ENCODE data around the gene SET.
A peak's percentile ranks its signal among the peaks of the same experiment; 100 is the strongest.
"Not testable (repeated sequence)": the region's sequence is repeated elsewhere in the genome, so short reads cannot be mapped to it uniquely, and the experiment has no call there.

The SET gene

DNA sequence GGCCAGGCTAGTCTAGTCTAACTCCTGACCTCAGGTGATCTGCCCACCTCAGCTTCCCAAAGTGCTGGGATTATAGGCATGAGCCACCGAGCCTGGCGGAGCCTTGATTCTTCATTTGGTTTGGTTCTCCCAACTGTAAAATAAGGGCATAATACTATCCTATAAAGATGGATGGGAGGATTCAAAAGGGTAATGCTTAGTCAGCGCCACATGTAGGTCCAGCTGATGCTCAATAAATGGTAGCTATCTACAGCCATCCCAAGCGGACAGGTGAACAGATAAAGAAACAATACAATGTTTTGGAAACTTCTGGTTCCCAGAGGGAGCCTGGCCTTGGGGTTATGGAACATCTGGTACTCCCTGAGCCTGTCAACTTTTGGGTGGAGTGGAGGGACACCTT is 13.6 kb upstream of the SET start:
- H3K9me3 ChIP-seq (ENCODE audit: control insufficient read depth, insufficient read depth, low read length): no peaks in the 10 kb centered on the region
- H3K9ac ChIP-seq (ENCODE audit: low read depth, low read length): no peak overlapping the region
- no peaks in the 10 kb centered on the region for H3K4me1 ChIP-seq (ENCODE audit: insufficient read depth, low read length)
- H3K36me3 ChIP-seq (ENCODE audit: insufficient read depth, low read length): no peaks in the 10 kb centered on the region

DNA sequence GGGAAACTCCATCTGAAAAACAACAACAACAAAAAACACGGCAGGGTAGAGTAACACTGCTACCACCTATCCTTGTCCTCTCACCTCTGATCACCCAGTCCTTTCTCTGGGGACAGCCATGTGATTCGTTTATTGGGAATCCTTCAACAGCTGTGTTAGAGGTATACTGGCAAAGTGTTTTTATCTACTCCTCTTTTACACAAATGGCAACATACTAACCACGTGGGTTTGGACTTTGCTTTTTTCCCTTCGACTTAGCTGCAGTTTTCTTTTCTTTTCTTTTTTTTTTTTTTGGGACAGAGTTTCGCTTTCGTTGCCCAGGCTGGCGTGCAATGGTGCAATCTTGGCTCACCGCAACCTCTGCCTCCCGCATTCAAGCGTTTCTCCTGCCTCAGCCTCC is 11.2 kb upstream of the SET start:
- Histone ChIP-seq H3K36me3 (ENCODE audit: insufficient read depth, low read length) (no peaks in the 10 kb centered on the region; the same call in 1 of the 2 replicates), H3K4me1 (ENCODE audit: insufficient read depth, low read length) (no peaks in the 10 kb centered on the region), H3K9ac (ENCODE audit: low read depth, low read length) (no peak overlapping the region), H3K9me3 (ENCODE audit: control insufficient read depth, insufficient read depth, low read length) (no peaks in the 10 kb centered on the region)

DNA sequence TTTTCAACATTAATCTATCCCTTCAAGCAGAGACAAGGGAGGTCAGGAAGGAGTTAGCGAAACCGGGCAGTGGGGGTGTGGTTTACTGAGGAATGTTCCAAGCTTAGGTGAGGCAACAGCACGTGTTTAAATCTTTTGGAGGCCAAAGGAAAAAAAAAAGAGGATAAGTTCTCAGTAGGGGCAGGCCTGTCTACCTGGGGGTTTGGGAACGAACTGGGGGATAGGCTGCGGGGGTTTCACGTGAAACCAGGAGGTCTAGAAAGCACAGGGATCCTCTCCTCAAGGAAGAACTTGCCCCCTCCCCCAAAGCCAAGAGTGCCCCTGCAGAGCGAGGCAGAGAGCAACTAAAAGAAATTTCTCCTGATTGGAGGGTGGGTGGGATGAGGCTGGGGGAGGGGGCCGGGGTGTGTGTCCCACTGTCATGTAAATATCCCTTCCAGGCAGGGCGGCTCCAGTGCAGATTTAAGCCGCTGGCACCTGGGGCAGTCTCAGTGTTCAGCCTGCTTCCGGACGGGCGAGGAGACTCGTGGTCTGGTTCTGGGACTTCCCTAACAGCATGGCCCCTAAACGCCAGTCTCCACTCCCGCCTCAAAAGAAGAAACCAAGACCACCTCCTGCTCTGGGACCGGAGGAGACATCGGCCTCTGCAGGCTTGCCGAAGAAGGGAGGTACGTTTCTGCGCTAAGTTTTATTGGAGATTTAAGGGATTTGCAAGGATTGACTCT is 5.5 kb upstream of the SET start:
- Histone ChIP-seq H3K36me3 (ENCODE audit: insufficient read depth, low read length) (no peaks in the 10 kb centered on the region; the same call in 1 of the 2 replicates), H3K9ac (ENCODE audit: low read depth, low read length) (peak overlapping the region; percentile 67), H3K4me1 (ENCODE audit: insufficient read depth, low read length) (peaks cover 4% of the 10 kb centered on the region; the same call in 1 of the 2 replicates), H3K9me3 (ENCODE audit: control insufficient read depth, insufficient read depth, low read length) (no peaks in the 10 kb centered on the region)

DNA sequence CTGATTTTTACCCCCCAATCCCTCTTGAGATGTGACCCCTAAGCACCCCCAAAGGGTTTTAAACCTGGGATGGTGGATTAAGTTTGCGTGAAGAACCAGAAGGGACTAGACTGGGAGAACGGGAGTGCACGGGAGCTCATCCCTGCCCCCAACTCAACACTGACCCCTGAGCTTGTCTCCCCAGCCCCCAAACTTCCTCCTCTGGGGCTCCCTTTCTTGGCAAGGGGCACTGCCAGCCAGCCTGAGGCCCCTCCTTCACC is 5.0 kb upstream of the SET start:
- Histone ChIP-seq H3K4me1 (ENCODE audit: insufficient read depth, low read length) (peaks cover 4% of the 10 kb centered on the region; the same call in 1 of the 2 replicates), H3K9ac (ENCODE audit: low read depth, low read length) (peak overlapping the region; percentile 67), H3K36me3 (ENCODE audit: insufficient read depth, low read length) (no peaks in the 10 kb centered on the region; the same call in 1 of the 2 replicates), H3K9me3 (ENCODE audit: control insufficient read depth, insufficient read depth, low read length) (no peaks in the 10 kb centered on the region)

DNA sequence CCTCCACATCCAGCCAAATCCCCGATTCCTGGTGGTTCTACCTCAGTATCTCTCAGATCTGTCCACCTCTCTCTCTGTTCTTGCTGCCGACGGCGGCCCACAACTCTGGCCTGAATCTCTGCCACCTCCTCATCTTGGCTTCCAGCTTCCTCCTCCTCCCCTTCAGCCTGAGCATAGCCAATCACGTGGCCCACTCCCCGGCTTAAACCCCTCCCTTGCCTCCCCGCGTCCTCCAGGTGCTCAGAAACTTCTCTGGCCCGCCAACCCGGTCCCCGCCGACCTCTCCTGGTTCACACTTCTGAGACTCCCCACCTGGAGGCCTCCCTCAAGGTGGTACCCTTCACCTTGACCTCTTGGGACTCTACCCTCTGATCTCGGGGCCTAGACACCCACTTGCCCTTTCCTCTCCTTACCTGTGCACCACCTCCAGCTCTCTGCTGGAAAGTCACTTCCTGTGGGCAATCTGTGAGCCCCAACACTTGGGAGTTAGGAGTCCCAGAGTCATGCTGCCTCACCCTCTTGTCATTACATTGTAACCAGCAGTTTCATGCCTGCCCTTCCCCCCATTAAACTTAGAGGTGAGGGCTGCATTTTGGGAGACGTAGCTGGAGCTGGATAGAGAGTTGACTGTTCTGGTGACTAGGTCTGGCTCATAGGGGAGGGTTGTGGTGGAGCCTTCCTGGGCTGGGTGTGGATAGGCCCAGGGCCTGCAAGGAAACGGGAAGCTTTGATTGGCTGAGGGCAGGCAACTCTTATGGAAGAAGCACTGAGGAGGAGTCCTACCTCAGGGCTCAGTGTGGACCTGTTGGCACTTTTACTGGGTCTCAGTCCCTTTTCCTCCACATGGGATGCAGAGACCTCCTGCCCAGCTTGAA is 4.5 kb upstream of the SET start:
- no peaks in the 10 kb centered on the region for H3K9me3 ChIP-seq (ENCODE audit: control insufficient read depth, insufficient read depth, low read length)
- peak overlapping the region; percentile 67 for H3K9ac ChIP-seq (ENCODE audit: low read depth, low read length)
- H3K36me3 ChIP-seq (ENCODE audit: insufficient read depth, low read length): no peaks in the 10 kb centered on the region; the same call in 1 of the 2 replicates
- H3K4me1 ChIP-seq (ENCODE audit: insufficient read depth, low read length): peaks cover 4% of the 10 kb centered on the region; the same call in 1 of the 2 replicates

DNA sequence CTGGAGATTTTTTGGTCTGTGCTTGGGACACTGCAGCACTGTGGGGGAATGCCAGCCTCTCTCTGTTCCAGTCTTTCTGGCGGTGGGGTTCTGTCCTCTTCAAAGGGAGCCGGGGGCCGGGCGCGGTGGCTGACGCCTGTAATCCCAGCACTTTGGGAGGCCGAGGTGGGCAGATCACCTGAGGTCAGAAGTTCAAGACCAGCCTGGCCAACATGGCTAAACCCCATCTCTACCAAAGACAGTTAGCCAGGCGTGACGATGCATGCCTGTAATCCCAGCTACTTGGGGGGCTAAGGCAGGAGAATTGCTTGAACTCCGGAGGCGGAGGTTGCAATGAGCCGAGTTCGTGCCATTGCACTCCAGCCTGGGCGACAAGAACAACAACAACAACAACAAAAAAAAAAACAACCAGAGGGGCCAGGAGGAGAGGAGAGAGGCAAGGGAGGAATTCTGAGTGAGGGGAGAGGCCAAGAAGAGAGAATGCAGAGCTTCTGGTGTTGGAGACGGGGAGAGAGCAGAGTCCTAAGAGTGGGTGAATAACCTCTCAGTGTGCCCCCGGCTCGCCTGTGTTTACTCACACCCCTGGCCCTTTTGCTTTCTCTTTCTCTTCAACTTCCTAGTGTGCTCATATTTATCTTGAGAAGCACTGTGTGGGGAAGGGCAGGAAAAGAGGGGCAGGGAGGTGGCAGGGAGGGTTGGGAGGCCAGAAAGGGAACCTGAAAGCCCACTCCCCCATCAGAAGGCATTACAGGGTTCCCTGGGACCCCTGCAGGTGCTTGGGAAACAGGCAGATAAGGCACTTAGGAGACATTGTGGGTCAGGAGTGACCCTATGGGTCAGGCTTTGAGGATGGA is 3.2 kb upstream of the SET start:
- no peaks in the 10 kb centered on the region; the same call in 1 of the 2 replicates for H3K36me3 ChIP-seq (ENCODE audit: insufficient read depth, low read length)
- peaks cover 4% of the 10 kb centered on the region; the same call in 1 of the 2 replicates for H3K4me1 ChIP-seq (ENCODE audit: insufficient read depth, low read length)
- no peaks in the 10 kb centered on the region for H3K9me3 ChIP-seq (ENCODE audit: control insufficient read depth, insufficient read depth, low read length)
- H3K9ac ChIP-seq (ENCODE audit: low read depth, low read length): peak overlapping the region; percentile 17; the same call in 1 of the 2 replicates

DNA sequence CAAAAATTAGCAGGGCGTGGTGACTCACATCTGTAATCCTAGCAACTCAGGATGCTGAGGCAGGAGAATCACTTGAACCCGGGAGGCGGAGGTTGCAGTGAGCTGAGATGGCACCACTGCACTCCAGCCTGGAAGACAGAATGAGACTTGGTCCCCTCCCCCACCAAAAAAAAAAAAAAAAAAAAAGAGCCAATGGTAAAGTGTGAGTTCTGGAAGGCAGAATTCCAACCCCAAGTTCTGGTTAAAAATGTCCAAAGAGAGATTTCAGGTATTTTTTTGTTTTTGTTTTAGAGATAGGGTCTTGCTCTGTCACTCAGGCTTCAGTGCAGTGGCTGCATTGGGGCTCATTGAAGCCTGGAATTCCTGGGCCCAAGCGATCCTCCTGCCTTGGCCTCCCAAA is 1.6 kb upstream of the SET start:
- H3K4me1 ChIP-seq (ENCODE audit: insufficient read depth, low read length): peaks cover 8% of the 10 kb centered on the region; the same call in 1 of the 2 replicates
- no peaks in the 10 kb centered on the region for H3K9me3 ChIP-seq (ENCODE audit: control insufficient read depth, insufficient read depth, low read length)
- H3K36me3 ChIP-seq (ENCODE audit: insufficient read depth, low read length): peaks cover 8% of the 10 kb centered on the region
- no peak overlapping the region for H3K9ac ChIP-seq (ENCODE audit: low read depth, low read length)

DNA sequence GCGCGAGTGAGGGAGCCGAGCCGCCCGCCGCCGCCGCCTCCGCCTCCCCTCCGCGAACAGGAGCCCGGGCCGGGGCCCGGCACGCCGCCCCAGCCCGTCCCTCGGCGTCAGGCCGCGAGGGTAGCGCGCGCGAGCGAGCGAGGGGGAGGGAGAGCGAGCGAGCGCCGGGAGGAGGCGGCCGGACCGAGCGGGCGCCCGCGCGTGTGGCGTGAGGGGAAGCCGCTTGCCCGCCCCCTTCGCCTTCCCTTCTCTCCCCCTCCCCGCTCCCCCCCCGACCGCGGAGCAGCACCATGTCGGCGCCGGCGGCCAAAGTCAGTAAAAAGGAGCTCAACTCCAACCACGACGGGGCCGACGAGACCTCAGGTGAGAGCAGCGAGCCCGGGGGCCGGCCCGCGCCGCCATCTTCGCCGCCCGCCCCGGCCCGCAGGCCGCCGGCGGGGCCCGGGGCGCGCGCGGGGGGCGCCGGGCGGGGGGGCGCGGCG is 312 bp downstream of the SET start:
- Histone ChIP-seq H3K9me3 (ENCODE audit: control insufficient read depth, insufficient read depth, low read length) (no peaks in the 10 kb centered on the region), H3K9ac (ENCODE audit: low read depth, low read length) (peak overlapping the region; percentile 63), H3K36me3 (ENCODE audit: insufficient read depth, low read length) (peaks cover 25% of the 10 kb centered on the region), H3K4me1 (ENCODE audit: insufficient read depth, low read length) (peaks cover 8% of the 10 kb centered on the region; the same call in 1 of the 2 replicates)

DNA sequence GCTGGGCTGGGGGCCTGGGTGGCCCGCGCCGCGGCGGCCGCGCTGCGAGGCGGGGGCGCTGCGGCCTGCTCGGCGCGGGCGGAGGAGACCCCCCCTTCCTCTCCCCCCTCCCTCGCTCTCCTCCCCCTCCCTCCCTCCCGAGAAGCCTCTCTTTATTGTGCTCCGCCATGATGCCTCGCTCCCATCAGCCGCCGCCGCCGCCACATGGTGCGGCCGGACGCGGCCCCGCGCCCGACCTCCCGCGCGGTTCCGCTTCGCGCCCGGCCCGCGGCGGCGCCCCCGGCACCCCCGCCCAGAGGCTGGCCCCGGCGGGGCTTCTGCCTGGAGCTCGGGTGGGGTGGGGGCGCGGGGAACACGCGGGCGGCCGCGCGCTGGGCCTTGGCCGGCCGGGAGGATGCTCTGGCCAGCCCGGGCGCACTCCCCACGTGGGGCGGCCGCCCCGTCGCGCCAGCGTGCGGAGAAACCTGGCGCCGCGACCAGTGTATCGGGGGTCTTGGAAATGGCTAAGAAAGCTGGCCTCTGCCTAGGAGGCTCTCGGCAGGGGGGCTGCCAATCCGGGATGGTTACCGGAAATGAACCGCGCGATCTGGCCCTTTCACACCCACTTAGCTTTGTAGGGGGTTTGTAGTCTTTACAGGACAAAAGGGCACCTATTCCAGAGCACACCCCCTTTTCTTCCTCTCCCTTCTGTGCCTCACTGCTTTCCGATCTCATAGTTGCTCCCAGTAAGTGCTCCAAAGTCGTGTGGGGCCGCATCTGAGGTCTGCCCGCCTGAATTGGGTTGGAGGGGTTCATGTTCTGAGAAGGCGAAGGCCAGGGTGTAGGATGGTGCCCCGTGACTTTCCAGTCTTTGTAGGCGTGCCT is 1.0 kb downstream of the SET start:
- H3K9me3 ChIP-seq (ENCODE audit: control insufficient read depth, insufficient read depth, low read length): no peaks in the 10 kb centered on the region
- H3K36me3 ChIP-seq (ENCODE audit: insufficient read depth, low read length): peaks cover 27% of the 10 kb centered on the region
- H3K9ac ChIP-seq (ENCODE audit: low read depth, low read length): peak overlapping the region; percentile 98
- peaks cover 8% of the 10 kb centered on the region; the same call in 1 of the 2 replicates for H3K4me1 ChIP-seq (ENCODE audit: insufficient read depth, low read length)

DNA sequence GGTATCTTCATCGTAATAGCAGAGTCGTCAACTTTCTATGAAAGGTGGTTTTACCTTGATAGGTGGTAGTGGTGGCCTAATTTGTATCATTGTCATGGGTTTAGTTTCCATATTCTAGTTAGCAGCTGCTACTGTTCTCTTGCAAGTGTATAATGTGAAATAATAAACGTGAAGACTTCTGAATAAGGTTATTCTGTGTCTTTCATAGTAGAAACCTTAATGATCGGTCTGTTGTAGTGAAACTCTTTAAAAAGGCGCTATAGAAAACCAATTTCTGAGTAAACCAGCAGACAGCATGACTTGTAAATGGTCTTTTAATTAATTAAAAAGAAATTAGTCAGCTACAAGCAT is 1.6 kb downstream of the SET start:
- H3K36me3 ChIP-seq (ENCODE audit: insufficient read depth, low read length): peaks cover 30% of the 10 kb centered on the region
- H3K9me3 ChIP-seq (ENCODE audit: control insufficient read depth, insufficient read depth, low read length): no peaks in the 10 kb centered on the region
- peaks cover 8% of the 10 kb centered on the region; the same call in 1 of the 2 replicates for H3K4me1 ChIP-seq (ENCODE audit: insufficient read depth, low read length)
- H3K9ac ChIP-seq (ENCODE audit: low read depth, low read length): peak overlapping the region; percentile 98

DNA sequence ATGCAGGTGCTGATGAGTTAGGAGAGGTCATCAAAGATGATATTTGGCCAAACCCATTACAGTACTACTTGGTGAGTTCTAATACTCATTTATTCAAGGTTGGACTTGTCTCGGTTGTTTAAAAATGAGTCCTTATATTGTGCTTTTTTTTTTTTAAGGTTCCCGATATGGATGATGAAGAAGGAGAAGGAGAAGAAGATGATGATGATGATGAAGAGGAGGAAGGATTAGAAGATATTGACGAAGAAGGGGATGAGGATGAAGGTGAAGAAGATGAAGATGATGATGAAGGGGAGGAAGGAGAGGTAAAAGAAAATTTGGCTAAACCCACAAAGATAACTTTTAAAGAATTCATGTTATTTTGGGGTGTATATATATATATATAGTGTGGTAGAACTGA is 4.7 kb downstream of the SET start:
- H3K9me3 ChIP-seq (ENCODE audit: control insufficient read depth, insufficient read depth, low read length); H3K9ac ChIP-seq (ENCODE audit: low read depth, low read length); H3K4me1 ChIP-seq (ENCODE audit: insufficient read depth, low read length): not testable (repeated sequence)
- H3K36me3 ChIP-seq (ENCODE audit: insufficient read depth, low read length): peaks cover 37% of the 10 kb centered on the region

DNA sequence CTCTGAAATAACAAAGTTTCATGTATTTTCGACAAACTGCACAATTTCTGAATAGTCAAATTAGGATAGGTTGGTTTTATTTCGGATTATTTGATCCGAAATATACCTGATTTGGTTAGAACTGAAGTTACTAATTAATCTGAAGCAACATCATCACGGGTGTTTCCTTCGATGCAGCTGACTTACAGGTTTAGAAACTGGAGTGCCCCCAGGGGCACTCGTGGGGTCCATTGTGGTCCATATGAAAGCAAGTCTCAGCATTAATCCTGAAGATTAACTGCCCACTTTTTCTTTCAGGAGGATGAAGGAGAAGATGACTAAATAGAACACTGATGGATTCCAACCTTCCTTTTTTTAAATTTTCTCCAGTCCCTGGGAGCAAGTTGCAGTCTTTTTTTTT is 5.3 kb downstream of the SET start:
- peaks cover 37% of the 10 kb centered on the region for H3K36me3 ChIP-seq (ENCODE audit: insufficient read depth, low read length)

DNA sequence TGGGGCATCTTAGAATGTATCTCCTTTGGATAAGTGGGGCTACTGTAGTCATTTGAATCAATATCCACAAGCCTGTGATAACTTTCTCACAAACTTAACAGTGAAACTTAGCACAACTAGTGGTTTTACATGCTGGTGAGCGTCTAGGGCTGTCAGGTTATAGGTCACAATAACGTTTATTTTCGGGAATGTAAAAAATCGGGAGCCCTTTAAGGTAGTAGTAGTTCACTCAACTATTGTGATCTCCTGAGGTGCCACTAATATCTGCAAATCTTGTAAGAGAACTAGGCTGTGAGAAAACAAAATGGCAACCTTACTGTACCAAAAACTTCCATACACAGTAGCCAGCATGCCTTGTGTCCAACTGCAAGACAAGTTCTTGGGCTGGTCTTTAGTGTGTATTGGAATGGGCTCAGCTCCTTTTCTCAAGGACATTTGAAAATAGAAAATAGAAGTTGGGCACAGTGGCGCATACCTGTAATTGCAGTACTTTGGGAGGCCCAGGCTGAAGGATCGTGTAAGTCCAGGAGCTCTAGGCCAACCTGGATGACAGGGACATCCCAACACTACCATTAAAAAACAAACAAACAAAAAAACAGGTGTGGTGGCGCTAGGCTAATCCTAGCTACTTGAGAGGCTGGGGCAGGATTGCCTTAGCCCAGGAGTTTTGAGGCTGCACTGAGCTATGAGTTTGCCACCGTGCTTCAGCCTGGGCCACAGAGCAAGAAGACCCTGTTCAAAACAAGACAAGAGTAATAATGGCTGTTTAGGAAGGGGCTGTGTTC is 8.1 kb downstream of the SET start:
- H3K4me1 ChIP-seq (ENCODE audit: insufficient read depth, low read length): no peaks in the 10 kb centered on the region
- no peak overlapping the region for H3K9ac ChIP-seq (ENCODE audit: low read depth, low read length)
- H3K9me3 ChIP-seq (ENCODE audit: control insufficient read depth, insufficient read depth, low read length): no peaks in the 10 kb centered on the region
- peaks cover 33% of the 10 kb centered on the region for H3K36me3 ChIP-seq (ENCODE audit: insufficient read depth, low read length)

More for the DNA sequence above, 5.3 kb downstream of the SET start:
- Histone ChIP-seq H3K9ac (ENCODE audit: low read depth, low read length) (no peak overlapping the region), H3K9me3 (ENCODE audit: control insufficient read depth, insufficient read depth, low read length) (no peaks in the 10 kb centered on the region), H3K4me1 (ENCODE audit: insufficient read depth, low read length) (0 out of 2 replicates have a peak, but pooled peaks cover 4% of the 10 kb centered on the region)

Measured in ES-I3 (cell line).